Measurements from ENCODE around the gene SCN3A. TPM values are rescaled to one million over a fixed set of nuclear protein-coding genes. Genes with fewer than 3 reads are reported as not detected.

SCN3A gene
- total and polyA plus RNA-seq, 10 of the 15 experiments (the other 5 are each of a cell fraction or from before 2014, with no cell fraction given): 0.04 to 0.34 (median 0.06) TPM; not detected in 3

- H3K4me2 ChIP-seq (ENCODE audit: control insufficient read depth, insufficient read depth): no peak within 1 kb of the TSS
- no peaks in the 10 kb centered on the region for H3K9me3 ChIP-seq (replicated peaks; ENCODE audit: control insufficient read depth, insufficient read depth, low read length)
- H3K27ac ChIP-seq (ENCODE audit: control insufficient read depth, insufficient read depth): no peak within 1 kb of the TSS
- H3K9ac ChIP-seq (ENCODE audit: control insufficient read depth, insufficient read depth, low read length): no peak within 1 kb of the TSS
- H3K4me3 ChIP-seq: no peak within 1 kb of the TSS
- ChIA-PET CTCF (interaction anchor here (0.7 to 3.6 kb wide), 34 partner anchors 9 to 945 kb away, joined by 3 to 26 read pairs (median 4); partner anchors contain the start of gene SCN1A), POLR2A (no interaction called here), SMC1A (ENCODE audit: uncharacterized antibody, unreplicated experiment) (interaction anchor here (0.7 to 3.0 kb wide), 12 partner anchors 10 to 635 kb away, joined by 3 to 17 read pairs (median 4); no protein-coding TSS in a partner anchor), RAD21 (ENCODE audit: unreplicated experiment) (interaction anchor here (0.8 to 2.1 kb wide), 8 partner anchors 14 to 635 kb away, joined by 3 to 15 read pairs (median 3); no protein-coding TSS in a partner anchor)
- no peaks in the 10 kb centered on the region for H3K4me1 ChIP-seq (ENCODE audit: control insufficient read depth, insufficient read depth, low read length)
- DNase-seq (ENCODE audit: low read depth, low spot score) (no peak), FAIRE-seq (peak; percentile 66), ATAC-seq (peak; percentile 60; the same call in 2 of the 3 replicates)
- intact Hi-C loops (cut with micrococcal nuclease; ENCODE audit: unreplicated experiment): loop anchor here (2.0 to 5.0 kb wide), 4 partner anchors 54 to 888 kb away; partner anchors contain the start of gene SCN1A
- no peak within 1 kb of the TSS for H2AFZ ChIP-seq (ENCODE audit: control insufficient read depth, low read depth, low read length)
- in situ Hi-C loops (cut with MboI): no loop called here
- 15% methylated on average over 3 of the region's 3 CpGs for WGBS (ENCODE audit: insufficient coverage, insufficient replicate concordance, low lambda C conversion rate, missing lambda C conversion rate)
- no peaks in the 10 kb centered on the region for H3K27me3 ChIP-seq (replicated peaks in 1 of 2; ENCODE audit: control insufficient read depth in 2 of 2, insufficient read depth in 2 of 2, low read length in 1 of 2)
- BruUV-seq (replicated peaks): no TSS peak
- TF ChIP-seq YBX1 (IDR thresholded peaks at IDR 0.05) (no peak), PAX5 (IDR thresholded peaks at IDR 0.05; ENCODE audit: borderline replicate concordance, low read depth, low read length) (no peak), CTCF (IDR thresholded peaks at IDR 0.05 in 2 of 3, conservative IDR thresholded peaks at IDR 0.05 in 1 of 3; ENCODE audit: control insufficient read depth in 2 of 3, extremely low read depth in 1 of 3, insufficient read depth in 1 of 3, low read depth in 3 of 3, low read length in 3 of 3) (peak; percentile 42 to 54 (median 45); a peak in 4 of 6 replicates), RAD21 (IDR thresholded peaks at IDR 0.05; ENCODE audit: insufficient read depth, low read depth, low read length) (peak; percentile 53; the same call in 1 of the 2 replicates), SMC3 (IDR thresholded peaks at IDR 0.05; ENCODE audit: borderline replicate concordance, low read length) (peak; percentile 41; the same call in 1 of the 2 replicates)
- no peaks in the 10 kb centered on the region for H3K79me2 ChIP-seq (ENCODE audit: control insufficient read depth, insufficient read depth, low read length)
- H3K36me3 ChIP-seq (ENCODE audit: control insufficient read depth in 2 of 2, insufficient read depth in 2 of 2, low read length in 1 of 2): no peaks in the 10 kb centered on the region
- H4K20me1 ChIP-seq (ENCODE audit: control insufficient read depth, insufficient read depth): no peaks in the 10 kb centered on the region
These were observed 35.4 kb upstream of the SCN3A start, which contains the start of gene SCN2A for GRCh38 chr2:165239230-165239629. SCN2A (plus strand) TSS chr2:165239414; CDS start chr2:165295824, 56,410 bp downstream.
